HG03442 (cell line): ENCODE data around the gene ZIM2.

Experiments
- ATAC-seq: cut with Tn5 transposase; IDR thresholded peaks from one replicate; pipeline ENCODE4 v1.9.1; 2021; ENCODE audit warnings: mild to moderate bottlenecking, moderate library complexity; ENCODE audit not compliant: unreplicated experiment

ZIM2 gene

GRCh38 chr19:56839652-56840450 is 675 bp downstream of the ZIM2 start:
- no peak for ATAC-seq

GRCh38 chr19:56838909-56839651 is 1.4 kb downstream of the ZIM2 start:
- no peak for ATAC-seq

- ATAC-seq: no peak
Observed at GRCh38 chr19:56838024-56838908, 2.3 kb downstream of the ZIM2 start.

- no peak for ATAC-seq
Observed at GRCh38 chr19:56837492-56838023, 3.0 kb downstream of the ZIM2 start.

- no peak for ATAC-seq
Observed at GRCh38 chr19:56837004-56837403, 3.5 kb downstream of the ZIM2 start.

- ATAC-seq: no peak
Observed at GRCh38 chr19:56836059-56836458, 4.5 kb downstream of the ZIM2 start.

- ATAC-seq: no peak
Observed at GRCh38 chr19:56835401-56835800, 5.1 kb downstream of the ZIM2 start.

- ATAC-seq: no peak
Observed at GRCh38 chr19:56834564-56835375, 5.8 kb downstream of the ZIM2 start.

GRCh38 chr19:56832352-56832928 is 8.1 kb downstream of the ZIM2 start:
- no peak for ATAC-seq

- no peak for ATAC-seq
Observed at GRCh38 chr19:56831255-56831654, 9.3 kb downstream of the ZIM2 start.

GRCh38 chr19:56829596-56829995 is 10.9 kb downstream of the ZIM2 start:
- no peak for ATAC-seq

- no peak for ATAC-seq
Observed at GRCh38 chr19:56827708-56828107, 12.8 kb downstream of the ZIM2 start.

GRCh38 chr19:56823956-56824355 is 16.6 kb downstream of the ZIM2 start:
- no peak for ATAC-seq

GRCh38 chr19:56823417-56823816 is 17.1 kb downstream of the ZIM2 start:
- ATAC-seq: no peak

GRCh38 chr19:56822755-56823154 is 17.8 kb downstream of the ZIM2 start:
- no peak for ATAC-seq

- no peak for ATAC-seq
Observed at GRCh38 chr19:56821675-56822074, 18.9 kb downstream of the ZIM2 start.

GRCh38 chr19:56821209-56821608 is 19.3 kb downstream of the ZIM2 start:
- ATAC-seq: no peak

- no peak for ATAC-seq
Observed at GRCh38 chr19:56819166-56819565, 21.4 kb downstream of the ZIM2 start.

- no peak for ATAC-seq
Observed at GRCh38 chr19:56814656-56815055, 25.9 kb downstream of the ZIM2 start.

GRCh38 chr19:56813531-56813930 is 27.0 kb downstream of the ZIM2 start:
- ATAC-seq: no peak
